Measurements from ENCODE around the gene NPPB. TPM values are rescaled to one million over a fixed set of nuclear protein-coding genes. Genes with fewer than 3 reads are reported as not detected.
A peak's percentile ranks its signal among the peaks of the same experiment; 100 is the strongest.
"Not testable (repeated sequence)": the region's sequence is repeated elsewhere in the genome, so short reads cannot be mapped to it uniquely, and the experiment has no call there.

NPPB gene
- total and polyA plus RNA-seq, 2 experiments from 2014 or later, result 3.9 to 6.7 TPM

GRCh38 chr1:11898831-11899467 is 40.2 kb upstream of the NPPB start:
- H3K27ac ChIP-seq, result no peak overlapping the region
- H3K79me2 ChIP-seq, result no peaks in the 10 kb centered on the region
- no peaks in the 10 kb centered on the region for H3K4me1 ChIP-seq (ENCODE audit: insufficient read depth)
- H3K9me3 ChIP-seq (ENCODE audit: low read depth), result no peaks in the 10 kb centered on the region
- peaks cover 21% of the 10 kb centered on the region for H3K27me3 ChIP-seq
- H3K4me2 ChIP-seq, result no peak overlapping the region
- H3K4me3 ChIP-seq, result no peak overlapping the region
- 41% methylated on average over 26 of the region's 26 CpGs for WGBS (ENCODE audit: low lambda C conversion rate, missing lambda C conversion rate)
- H3K36me3 ChIP-seq (replicated peaks; ENCODE audit: insufficient read depth, low read depth), result no peaks in the 10 kb centered on the region
- no peak overlapping the region for H2AFZ ChIP-seq
- TF ChIP-seq, protein P1, sequence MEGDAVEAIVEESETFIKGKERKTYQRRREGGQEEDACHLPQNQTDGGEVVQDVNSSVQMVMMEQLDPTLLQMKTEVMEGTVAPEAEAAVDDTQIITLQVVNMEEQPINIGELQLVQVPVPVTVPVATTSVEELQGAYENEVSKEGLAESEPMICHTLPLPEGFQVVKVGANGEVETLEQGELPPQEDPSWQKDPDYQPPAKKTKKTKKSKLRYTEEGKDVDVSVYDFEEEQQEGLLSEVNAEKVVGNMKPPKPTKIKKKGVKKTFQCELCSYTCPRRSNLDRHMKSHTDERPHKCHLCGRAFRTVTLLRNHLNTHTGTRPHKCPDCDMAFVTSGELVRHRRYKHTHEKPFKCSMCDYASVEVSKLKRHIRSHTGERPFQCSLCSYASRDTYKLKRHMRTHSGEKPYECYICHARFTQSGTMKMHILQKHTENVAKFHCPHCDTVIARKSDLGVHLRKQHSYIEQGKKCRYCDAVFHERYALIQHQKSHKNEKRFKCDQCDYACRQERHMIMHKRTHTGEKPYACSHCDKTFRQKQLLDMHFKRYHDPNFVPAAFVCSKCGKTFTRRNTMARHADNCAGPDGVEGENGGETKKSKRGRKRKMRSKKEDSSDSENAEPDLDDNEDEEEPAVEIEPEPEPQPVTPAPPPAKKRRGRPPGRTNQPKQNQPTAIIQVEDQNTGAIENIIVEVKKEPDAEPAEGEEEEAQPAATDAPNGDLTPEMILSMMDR (IDR thresholded peaks at IDR 0.05; ENCODE audit: poor library complexity), result no peak
- TF ChIP-seq EZH2phosphoT487 (IDR thresholded peaks at IDR 0.05; ENCODE audit: low read depth, severe bottlenecking, unreplicated experiment) (no peak), EZH2 (IDR thresholded peaks at IDR 0.05; ENCODE audit: borderline replicate concordance) (no peak)
- DNase-seq (ENCODE audit: low spot score), result peak; percentile 50
- no peaks in the 10 kb centered on the region for H3K9me2 ChIP-seq (replicated peaks; ENCODE audit: insufficient read depth)
- H4K20me1 ChIP-seq (ENCODE audit: insufficient read depth, poor library complexity, severe bottlenecking), result no peaks in the 10 kb centered on the region

DNA sequence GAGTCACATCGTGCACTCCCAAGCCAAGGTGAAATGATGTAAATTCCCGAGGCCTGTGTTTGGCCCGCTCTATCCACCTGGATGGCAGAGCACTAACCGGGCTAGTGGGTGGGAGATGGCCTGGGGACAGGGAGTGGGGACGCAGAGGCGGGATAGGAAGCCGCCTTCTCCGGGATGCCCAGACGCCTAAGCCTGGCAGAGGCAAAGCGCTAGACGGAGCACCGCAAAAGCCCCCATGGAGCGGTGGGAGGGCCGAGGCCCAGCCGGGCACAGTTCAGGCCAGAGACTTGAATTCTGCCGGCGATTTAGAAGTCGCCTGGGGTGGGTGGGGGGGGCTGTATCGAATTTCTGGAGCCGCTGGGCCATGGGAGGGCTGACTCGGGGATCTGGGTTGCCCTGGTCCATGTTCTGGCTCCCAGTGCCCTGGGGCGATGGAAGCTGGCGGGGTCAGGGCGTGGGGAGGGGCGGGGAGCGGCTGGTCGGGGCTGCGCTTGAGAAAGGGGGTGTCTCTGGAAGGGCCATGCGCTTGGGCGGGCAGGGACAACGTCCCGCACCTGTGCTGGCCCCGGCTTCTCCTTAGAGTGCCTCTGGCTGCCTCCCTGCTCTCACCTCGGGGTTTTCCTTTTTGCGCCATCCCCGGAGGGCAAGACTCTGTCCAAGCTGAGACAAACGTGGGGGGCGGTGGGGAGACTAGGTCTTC is 39.5 kb upstream of the NPPB start:
- no peak overlapping the region for H3K4me3 ChIP-seq
- no peak for DNase-seq (ENCODE audit: low spot score)
- no peaks in the 10 kb centered on the region for H4K20me1 ChIP-seq (ENCODE audit: insufficient read depth, poor library complexity, severe bottlenecking)
- peaks cover 21% of the 10 kb centered on the region for H3K27me3 ChIP-seq
- WGBS (ENCODE audit: low lambda C conversion rate, missing lambda C conversion rate), result 71% methylated on average over 29 of the region's 38 CpGs
- no peak overlapping the region for H3K4me2 ChIP-seq
- no peak overlapping the region for H3K27ac ChIP-seq
- no peaks in the 10 kb centered on the region for H3K9me3 ChIP-seq (ENCODE audit: low read depth)
- H2AFZ ChIP-seq, result no peak overlapping the region
- no peaks in the 10 kb centered on the region for H3K36me3 ChIP-seq (replicated peaks; ENCODE audit: insufficient read depth, low read depth)
- no peak for TF ChIP-seq EZH2 (IDR thresholded peaks at IDR 0.05; ENCODE audit: borderline replicate concordance)
- TF ChIP-seq, protein P1 (IDR thresholded peaks at IDR 0.05; ENCODE audit: poor library complexity), result no peak
- no peak for TF ChIP-seq EZH2phosphoT487 (IDR thresholded peaks at IDR 0.05; ENCODE audit: low read depth, severe bottlenecking, unreplicated experiment)
- H3K79me2 ChIP-seq, result no peaks in the 10 kb centered on the region
- no peaks in the 10 kb centered on the region for H3K4me1 ChIP-seq (ENCODE audit: insufficient read depth)
- H3K9me2 ChIP-seq (replicated peaks; ENCODE audit: insufficient read depth), result no peaks in the 10 kb centered on the region

- H3K79me2 ChIP-seq; DNase-seq (ENCODE audit: low spot score); H3K36me3 ChIP-seq (replicated peaks; ENCODE audit: insufficient read depth, low read depth); H3K27ac ChIP-seq; H3K4me3 ChIP-seq; H3K9me3 ChIP-seq (ENCODE audit: low read depth); H3K9me2 ChIP-seq (replicated peaks; ENCODE audit: insufficient read depth); H2AFZ ChIP-seq; H4K20me1 ChIP-seq (ENCODE audit: insufficient read depth, poor library complexity, severe bottlenecking); H3K4me1 ChIP-seq (ENCODE audit: insufficient read depth); H3K4me2 ChIP-seq: not testable (repeated sequence)
- H3K27me3 ChIP-seq, result peaks cover 11% of the 10 kb centered on the region
- WGBS (ENCODE audit: low lambda C conversion rate, missing lambda C conversion rate), result no CpG with 5 or more reads among the region's 1 CpG
Measured at GRCh38 chr1:11894501-11894900, 35.8 kb upstream of the NPPB start.

DNA sequence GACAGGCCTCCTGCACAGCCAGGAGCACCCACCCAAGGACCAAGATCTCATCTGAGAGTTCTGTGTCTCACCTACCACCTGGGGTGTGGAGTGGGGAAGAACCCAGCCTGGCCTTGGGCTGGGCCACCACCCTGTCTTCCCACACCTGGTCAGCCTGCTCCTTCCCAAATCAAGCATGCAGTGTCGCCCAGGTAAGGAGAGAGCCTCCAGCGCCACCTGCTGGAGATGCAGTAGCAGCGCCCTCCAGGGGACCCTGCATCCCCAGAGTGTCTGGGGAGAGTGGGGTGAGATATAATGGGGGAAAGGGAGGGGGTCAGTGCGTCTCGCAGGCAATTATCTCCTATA is 35.1 kb upstream of the NPPB start:
- Histone ChIP-seq H3K27me3 (peaks cover 5% of the 10 kb centered on the region), H3K27ac (no peak overlapping the region), H2AFZ (no peak overlapping the region), H3K4me3 (no peak overlapping the region), H3K4me2 (no peak overlapping the region), H3K79me2 (no peaks in the 10 kb centered on the region), H4K20me1 (ENCODE audit: insufficient read depth, poor library complexity, severe bottlenecking) (no peaks in the 10 kb centered on the region), H3K4me1 (ENCODE audit: insufficient read depth) (no peaks in the 10 kb centered on the region), H3K9me2 (replicated peaks; ENCODE audit: insufficient read depth) (no peaks in the 10 kb centered on the region), H3K36me3 (replicated peaks; ENCODE audit: insufficient read depth, low read depth) (no peaks in the 10 kb centered on the region), H3K9me3 (ENCODE audit: low read depth) (no peaks in the 10 kb centered on the region)
- TF ChIP-seq, protein P1 (IDR thresholded peaks at IDR 0.05; ENCODE audit: poor library complexity), result peak; percentile 85
- TF ChIP-seq EZH2 (IDR thresholded peaks at IDR 0.05; ENCODE audit: borderline replicate concordance) (no peak), EZH2phosphoT487 (IDR thresholded peaks at IDR 0.05; ENCODE audit: low read depth, severe bottlenecking, unreplicated experiment) (no peak)
- 0% methylated on average over 5 of the region's 5 CpGs for WGBS (ENCODE audit: low lambda C conversion rate, missing lambda C conversion rate)
- DNase-seq (ENCODE audit: low spot score), result peak; percentile 79

Measured in hepatocyte (in vitro differentiated cells).